Superior temporal gyrus (tissue), 1 donor: ENCODE measurements around the gene IMPA2.

Source experiments
- DNase-seq: peaks from one replicate; pipeline ENCODE4 v3.0.0-alpha.2; 2016; ENCODE audit errors: extremely low spot score

The IMPA2 gene

GRCh38 chr18:11989966-11990380, 8.7 kb downstream of the IMPA2 start:
- no peak for DNase-seq

- no peak for DNase-seq
Observed at GRCh38 chr18:11990539-11990938, 9.2 kb downstream of the IMPA2 start.

- DNase-seq: no peak
Observed at GRCh38 chr18:11991021-11991795, 9.9 kb downstream of the IMPA2 start.

GRCh38 chr18:11992096-11992790, 10.9 kb downstream of the IMPA2 start:
- no peak for DNase-seq

- no peak for DNase-seq
Observed at GRCh38 chr18:11993264-11993916, 12.1 kb downstream of the IMPA2 start.

GRCh38 chr18:11994336-11994702, 13.0 kb downstream of the IMPA2 start:
- DNase-seq: no peak

GRCh38 chr18:11994703-11995444, 13.6 kb downstream of the IMPA2 start:
- no peak for DNase-seq

- DNase-seq: peak; percentile 65
Observed at GRCh38 chr18:11995445-11996189, 14.3 kb downstream of the IMPA2 start.

- no peak for DNase-seq
Observed at GRCh38 chr18:11996190-11996754, 15.0 kb downstream of the IMPA2 start.

GRCh38 chr18:11996907-11997306, 15.6 kb downstream of the IMPA2 start:
- no peak for DNase-seq

- no peak for DNase-seq
Observed at GRCh38 chr18:11997466-11997865, 16.2 kb downstream of the IMPA2 start.

- DNase-seq: no peak
Observed at GRCh38 chr18:11998193-11998592, 16.9 kb downstream of the IMPA2 start.

- no peak for DNase-seq
Observed at GRCh38 chr18:11999429-11999828, 18.1 kb downstream of the IMPA2 start.

- DNase-seq: no peak
Observed at GRCh38 chr18:12000072-12000659, 18.9 kb downstream of the IMPA2 start.

GRCh38 chr18:12001421-12001820, 20.1 kb downstream of the IMPA2 start:
- DNase-seq: no peak

GRCh38 chr18:12003894-12004293, 22.6 kb downstream of the IMPA2 start:
- no peak for DNase-seq

GRCh38 chr18:12005538-12006487, 24.5 kb downstream of the IMPA2 start:
- DNase-seq: no peak

- DNase-seq: no peak
Observed at GRCh38 chr18:12006488-12006840, 25.2 kb downstream of the IMPA2 start.

GRCh38 chr18:12007063-12007462, 25.8 kb downstream of the IMPA2 start:
- DNase-seq: no peak
